Parathyroid adenoma (tissue), 2 donors: ENCODE measurements around the gene GOLGA3.

Source experiments
- H2AFZ ChIP-seq: fragments of 300-600 bp; sonication (generic); one replicate; pipeline ENCODE4 v1.7.0; 2017; ENCODE audit warnings: antibody characterized with exemption, mild to moderate bottlenecking
- H3K27ac ChIP-seq: fragments of 300-600 bp; sonication (generic); one replicate; pipeline ENCODE4 v1.7.0; 2017
- H3K27me3 ChIP-seq: fragments of 300-600 bp; sonication (generic); one replicate; pipeline ENCODE4 v1.7.0; 2017; ENCODE audit warnings: low read length; ENCODE audit not compliant: control insufficient read depth, insufficient read depth
- H3K36me3 ChIP-seq: fragments of 300-600 bp; sonication (generic); one replicate; pipeline ENCODE4 v1.7.0; 2017; ENCODE audit warnings: low read length; ENCODE audit not compliant: control insufficient read depth, insufficient read depth
- H3K4me1 ChIP-seq: fragments of 300-600 bp; sonication (generic); one replicate; pipeline ENCODE4 v1.7.0; 2017; ENCODE audit warnings: control low read depth
- H3K4me2 ChIP-seq: fragments of 300-600 bp; sonication (generic); one replicate; pipeline ENCODE4 v1.7.0; 2017; ENCODE audit warnings: low read length
- H3K4me3 ChIP-seq: fragments of 300-600 bp; sonication (generic); one replicate; pipeline ENCODE4 v1.7.0; 2017; ENCODE audit warnings: low read depth, low read length
- H3K79me2 ChIP-seq: fragments of 300-600 bp; sonication (generic); one replicate; pipeline ENCODE4 v1.7.0; 2017; ENCODE audit warnings: control low read depth
- H3K9ac ChIP-seq: fragments of 300-600 bp; sonication (generic); one replicate; pipeline ENCODE4 v1.7.0; 2017; ENCODE audit warnings: mild to moderate bottlenecking
- H3K9me3 ChIP-seq: fragments of 300-600 bp; sonication (generic); one replicate; pipeline ENCODE4 v1.7.0; 2017; ENCODE audit warnings: low read length; ENCODE audit not compliant: control insufficient read depth
- CTCF ChIP-seq: fragments of 300-600 bp; sonication (generic); IDR thresholded peaks from one replicate; pipeline ENCODE4 v1.7.0; 2017; ENCODE audit warnings: antibody characterized with exemption, mild to moderate bottlenecking
- donor health status: primary hyperparathyroidism.

GOLGA3 gene

GRCh38 chr12:132727091-132727794 lies 101.4 kb downstream of the GOLGA3 start:
- H2AFZ ChIP-seq = no peak overlapping the region
- no peak overlapping the region for H3K9ac ChIP-seq
- H3K9me3 ChIP-seq = no peaks in the 10 kb centered on the region
- no peaks in the 10 kb centered on the region for H3K27me3 ChIP-seq
- H3K4me2 ChIP-seq = no peak overlapping the region
- H3K79me2 ChIP-seq = peaks cover 3% of the 10 kb centered on the region
- H3K27ac ChIP-seq = no peak overlapping the region
- no peak overlapping the region for H3K4me3 ChIP-seq
- H3K36me3 ChIP-seq = no peaks in the 10 kb centered on the region
- TF ChIP-seq CTCF = no peak
- no peaks in the 10 kb centered on the region for H3K4me1 ChIP-seq

- no peak overlapping the region for H3K4me3 ChIP-seq
- H3K9ac ChIP-seq = no peak overlapping the region
- no peak overlapping the region for H2AFZ ChIP-seq
- H3K36me3 ChIP-seq = no peaks in the 10 kb centered on the region
- no peak overlapping the region for H3K4me2 ChIP-seq
- no peaks in the 10 kb centered on the region for H3K9me3 ChIP-seq
- no peak overlapping the region for H3K27ac ChIP-seq
- no peak for TF ChIP-seq CTCF
- H3K79me2 ChIP-seq = peaks cover 3% of the 10 kb centered on the region
- H3K27me3 ChIP-seq = no peaks in the 10 kb centered on the region
- H3K4me1 ChIP-seq = no peaks in the 10 kb centered on the region
Observed at GRCh38 chr12:132726386-132726785, 102.3 kb downstream of the GOLGA3 start.

GRCh38 chr12:132724506-132725241 lies 104.0 kb downstream of the GOLGA3 start:
- Histone ChIP-seq H3K27ac (no peak overlapping the region), H3K4me1 (no peaks in the 10 kb centered on the region)
- TF ChIP-seq CTCF = no peak

GRCh38 chr12:132723764-132724140 lies 104.9 kb downstream of the GOLGA3 start:
- TF ChIP-seq CTCF = no peak
- H3K9ac ChIP-seq = no peak overlapping the region
- peaks cover 3% of the 10 kb centered on the region for H3K79me2 ChIP-seq
- no peaks in the 10 kb centered on the region for H3K9me3 ChIP-seq
- no peak overlapping the region for H3K27ac ChIP-seq
- H3K4me3 ChIP-seq = no peak overlapping the region
- H3K4me2 ChIP-seq = no peak overlapping the region
- no peaks in the 10 kb centered on the region for H3K4me1 ChIP-seq
- no peaks in the 10 kb centered on the region for H3K27me3 ChIP-seq
- H2AFZ ChIP-seq = no peak overlapping the region
- no peaks in the 10 kb centered on the region for H3K36me3 ChIP-seq

More at GRCh38 chr12:132724506-132725241, 104.0 kb downstream of the GOLGA3 start:
- Histone ChIP-seq H3K4me3 (no peak overlapping the region), H3K9me3 (no peaks in the 10 kb centered on the region), H3K27me3 (no peaks in the 10 kb centered on the region), H2AFZ (no peak overlapping the region), H3K36me3 (no peaks in the 10 kb centered on the region), H3K9ac (no peak overlapping the region), H3K4me2 (no peak overlapping the region), H3K79me2 (peaks cover 3% of the 10 kb centered on the region)
